Keratinocyte (primary cell): ENCODE measurements around the gene MRGPRD. TPM values are rescaled to one million over a fixed set of nuclear protein-coding genes. Genes with fewer than 3 reads are reported as not detected.

Source experiments
- DNase-seq: peaks from one replicate; pipeline ENCODE4 v3.0.0-alpha.2; 2011; ENCODE audit warnings: low read depth, missing footprints, low spot score
- FAIRE-seq: peaks from 2 replicates; lab custom pipeline; 2011; peaks lifted over from hg19 to GRCh38; lab: Jason Lieb, UNC
- H2AFZ ChIP-seq: 2 replicates; pipeline ENCODE4 v1.6.0; 2012; ENCODE audit warnings: low read length, control low read depth, inconsistent platforms; ENCODE audit not compliant: control insufficient read depth
- H3K27ac ChIP-seq: 2 replicates; pipeline ENCODE4 v1.5.1; 2011; ENCODE audit warnings: low read length; ENCODE audit not compliant: control insufficient read depth, insufficient read depth
- H3K27me3 ChIP-seq: 3 replicates; pipeline ENCODE4 v1.6.0; 2011; ENCODE audit warnings: low read length; ENCODE audit not compliant: control insufficient read depth, insufficient read depth; ENCODE audit errors: extremely low read depth
- H3K36me3 ChIP-seq, 2 experiments: 2 replicates in 1 of 2; 3 replicates in 1 of 2; pipeline ENCODE4 v1.5.1; 2011; ENCODE audit warnings: low read length in 2 of 2, mild to moderate bottlenecking in 1 of 2; ENCODE audit not compliant: control insufficient read depth in 2 of 2, insufficient read depth in 2 of 2; ENCODE audit errors: extremely low read depth in 1 of 2
- H3K4me1 ChIP-seq: 3 replicates; pipeline ENCODE4 v1.5.1; 2011; ENCODE audit warnings: low read length; ENCODE audit not compliant: control insufficient read depth, insufficient read depth; ENCODE audit errors: extremely low read depth
- H3K4me2 ChIP-seq: 3 replicates; pipeline ENCODE4 v1.6.0; 2011; ENCODE audit warnings: low read depth, low read length; ENCODE audit not compliant: control insufficient read depth, insufficient read depth; ENCODE audit errors: extremely low read depth
- H3K4me3 ChIP-seq, 3 experiments: fragments of 200-600 bp in 1 of 3; sonication (generic) in 1 of 3; 2 replicates in 2 of 3; 3 replicates in 1 of 3; pipeline ENCODE4 v1.5.1; 2011 to 2016; ENCODE audit warnings: low read length in 3 of 3, mild to moderate bottlenecking in 3 of 3, control low read depth in 2 of 3, inconsistent platforms in 1 of 3, low read depth in 1 of 3, mixed read lengths in 1 of 3, mixed run types in 1 of 3, moderate library complexity in 1 of 3; ENCODE audit not compliant: control insufficient read depth in 2 of 3, insufficient read depth in 2 of 3; ENCODE audit errors: extremely low read depth in 1 of 3
- H3K79me2 ChIP-seq: 2 replicates; pipeline ENCODE4 v1.6.0; 2012; ENCODE audit warnings: low read length; ENCODE audit not compliant: control insufficient read depth, insufficient read depth
- H3K9ac ChIP-seq: 3 replicates; pipeline ENCODE4 v1.6.0; 2011; ENCODE audit warnings: low read length; ENCODE audit not compliant: control insufficient read depth, insufficient read depth; ENCODE audit errors: extremely low read depth
- H3K9me1 ChIP-seq: 3 replicates; pipeline ENCODE4 v1.6.0; 2011; ENCODE audit warnings: low read length; ENCODE audit not compliant: control insufficient read depth, insufficient read depth; ENCODE audit errors: extremely low read depth
- H3K9me3 ChIP-seq: 2 replicates; pipeline ENCODE4 v1.5.1; 2012; ENCODE audit warnings: low read depth, low read length; ENCODE audit not compliant: control insufficient read depth
- H4K20me1 ChIP-seq: 3 replicates; pipeline ENCODE4 v1.6.0; 2011; ENCODE audit warnings: low read length; ENCODE audit not compliant: control insufficient read depth, insufficient read depth; ENCODE audit errors: extremely low read depth
- EZH2 ChIP-seq: IDR thresholded peaks from one replicate; pipeline ENCODE4 v1.6.1; 2012; ENCODE audit warnings: inconsistent platforms, mild to moderate bottlenecking, low read length, moderate library complexity
- dilution Hi-C: fragments of 300-500 bp; cut with MboI; formaldehyde crosslinking; loops from one replicate; pipeline ENCODE4 v1.7.0; 2020; ENCODE audit warnings: low sequenced_read_pairs; ENCODE audit not compliant: extremely low pct_ligation_motif_present
- polyA plus RNA-seq, 5 experiments: library from polyadenylated mRNA; depleted of rRNA in 3 of 5; stranded (reverse) in 3 of 5; stranded (forward) in 1 of 5; unstranded in 1 of 5; fragments of >200 nt; gene quantifications; 1 replicate in 1 of 5; 2 replicates in 3 of 5; 3 replicates in 1 of 5; pipeline versions ENCODE4 v1.2.1 to v1.2.3, GENCODE V29; 2011 to 2012; ENCODE audit warnings: missing spikeins in 2 of 5, low read depth in 1 of 5, low replicate concordance in 1 of 5
- TF ChIP-seq, protein P1 (sequence below), 3 experiments: IDR thresholded peaks in 1 of 3; conservative IDR thresholded peaks in 1 of 3; optimal IDR thresholded peaks in 1 of 3; 2 replicates in 2 of 3; 3 replicates in 1 of 3; pipeline versions ENCODE3 to v1.5.1; 2011; ENCODE audit warnings: low read length in 3 of 3, mild to moderate bottlenecking in 3 of 3, moderate library complexity in 2 of 3, control low read depth in 1 of 3, inconsistent platforms in 1 of 3; ENCODE audit not compliant: insufficient read depth in 2 of 3; ENCODE audit errors: extremely low read depth in 1 of 3

MRGPRD gene
- polyA plus RNA-seq, 1 donor (not counting 4 experiments of a cell fraction or from before 2014, with no cell fraction given): not detected

- no peak overlapping the region for H3K9ac ChIP-seq
- H3K27me3 ChIP-seq: peaks cover 12% of the 10 kb centered on the region
- H3K36me3 ChIP-seq: peaks cover 4 to 8% of the 10 kb centered on the region in 2 experiments
- no peak for TF ChIP-seq EZH2
- TF ChIP-seq, protein P1, sequence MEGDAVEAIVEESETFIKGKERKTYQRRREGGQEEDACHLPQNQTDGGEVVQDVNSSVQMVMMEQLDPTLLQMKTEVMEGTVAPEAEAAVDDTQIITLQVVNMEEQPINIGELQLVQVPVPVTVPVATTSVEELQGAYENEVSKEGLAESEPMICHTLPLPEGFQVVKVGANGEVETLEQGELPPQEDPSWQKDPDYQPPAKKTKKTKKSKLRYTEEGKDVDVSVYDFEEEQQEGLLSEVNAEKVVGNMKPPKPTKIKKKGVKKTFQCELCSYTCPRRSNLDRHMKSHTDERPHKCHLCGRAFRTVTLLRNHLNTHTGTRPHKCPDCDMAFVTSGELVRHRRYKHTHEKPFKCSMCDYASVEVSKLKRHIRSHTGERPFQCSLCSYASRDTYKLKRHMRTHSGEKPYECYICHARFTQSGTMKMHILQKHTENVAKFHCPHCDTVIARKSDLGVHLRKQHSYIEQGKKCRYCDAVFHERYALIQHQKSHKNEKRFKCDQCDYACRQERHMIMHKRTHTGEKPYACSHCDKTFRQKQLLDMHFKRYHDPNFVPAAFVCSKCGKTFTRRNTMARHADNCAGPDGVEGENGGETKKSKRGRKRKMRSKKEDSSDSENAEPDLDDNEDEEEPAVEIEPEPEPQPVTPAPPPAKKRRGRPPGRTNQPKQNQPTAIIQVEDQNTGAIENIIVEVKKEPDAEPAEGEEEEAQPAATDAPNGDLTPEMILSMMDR (optimal IDR thresholded peaks at IDR 0.05 in 1 of 3, IDR thresholded peaks at IDR 0.05 in 1 of 3, conservative IDR thresholded peaks at IDR 0.05 in 1 of 3; ENCODE audit: extremely low read depth in 1 of 3, insufficient read depth in 2 of 3, low read length in 3 of 3): no peak
- no peaks in the 10 kb centered on the region for H3K79me2 ChIP-seq
- H4K20me1 ChIP-seq: no peaks in the 10 kb centered on the region
- DNase-seq: no peak
- no peak for FAIRE-seq
- H3K4me2 ChIP-seq: no peak overlapping the region
- H3K4me3 ChIP-seq: no peak overlapping the region
- no peak overlapping the region for H2AFZ ChIP-seq
- dilution Hi-C loops: no loop called here
- no peaks in the 10 kb centered on the region for H3K9me1 ChIP-seq
- H3K4me1 ChIP-seq: peaks cover 2% of the 10 kb centered on the region
- no peaks in the 10 kb centered on the region for H3K9me3 ChIP-seq
- no peak overlapping the region for H3K27ac ChIP-seq
These were observed 38.0 kb downstream of the MRGPRD start for GRCh38 chr11:68942751-68943271.

DNA sequence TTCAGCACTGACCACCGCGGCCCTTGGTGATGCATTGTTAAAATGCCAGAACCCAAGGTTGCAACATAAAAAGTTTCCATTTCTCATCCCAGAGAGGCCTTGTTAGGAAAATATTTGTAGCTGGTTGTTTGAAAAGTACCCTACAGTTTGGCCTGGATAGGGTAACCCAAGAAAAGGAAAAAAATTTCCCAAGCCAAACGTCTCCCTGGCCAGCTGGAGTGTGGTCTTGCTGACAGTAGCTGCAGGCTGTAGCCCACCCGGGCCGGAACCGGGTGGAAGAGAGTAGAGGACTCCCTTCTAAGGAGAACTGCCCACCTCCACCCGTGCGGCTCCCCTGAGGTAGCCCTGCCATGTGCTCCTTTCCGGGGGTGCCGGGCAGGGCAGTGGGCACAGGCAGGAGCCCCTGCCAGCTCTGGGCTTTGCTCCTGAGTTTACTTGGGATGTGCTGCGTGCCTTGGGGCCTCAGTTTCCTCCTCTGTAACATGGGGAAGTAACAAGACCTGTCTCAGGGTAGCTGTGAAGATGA, 38.6 kb downstream of the MRGPRD start:
- no peak for DNase-seq
- FAIRE-seq: no peak
- Histone ChIP-seq H3K36me3 (peaks cover 8 to 11% of the 10 kb centered on the region in 2 experiments), H3K79me2 (no peaks in the 10 kb centered on the region), H3K4me2 (no peak overlapping the region), H2AFZ (no peak overlapping the region), H3K27me3 (peaks cover 11% of the 10 kb centered on the region), H3K4me1 (peaks cover 2% of the 10 kb centered on the region), H3K9ac (no peak overlapping the region), H3K27ac (no peak overlapping the region), H3K9me3 (no peaks in the 10 kb centered on the region), H3K4me3 (no peak overlapping the region), H3K9me1 (no peaks in the 10 kb centered on the region), H4K20me1 (no peaks in the 10 kb centered on the region)
- TF ChIP-seq, protein P1 (optimal IDR thresholded peaks at IDR 0.05 in 1 of 3, IDR thresholded peaks at IDR 0.05 in 1 of 3, conservative IDR thresholded peaks at IDR 0.05 in 1 of 3; ENCODE audit: extremely low read depth in 1 of 3, insufficient read depth in 2 of 3, low read length in 3 of 3): no peak
- TF ChIP-seq EZH2: no peak
- dilution Hi-C loops: no loop called here
